ENCODE measurements around the gene NBPF1.
"Not testable (repeated sequence)": the region's sequence is repeated elsewhere in the genome, so short reads cannot be mapped to it uniquely, and the experiment has no call there.

The NBPF1 gene

DNA sequence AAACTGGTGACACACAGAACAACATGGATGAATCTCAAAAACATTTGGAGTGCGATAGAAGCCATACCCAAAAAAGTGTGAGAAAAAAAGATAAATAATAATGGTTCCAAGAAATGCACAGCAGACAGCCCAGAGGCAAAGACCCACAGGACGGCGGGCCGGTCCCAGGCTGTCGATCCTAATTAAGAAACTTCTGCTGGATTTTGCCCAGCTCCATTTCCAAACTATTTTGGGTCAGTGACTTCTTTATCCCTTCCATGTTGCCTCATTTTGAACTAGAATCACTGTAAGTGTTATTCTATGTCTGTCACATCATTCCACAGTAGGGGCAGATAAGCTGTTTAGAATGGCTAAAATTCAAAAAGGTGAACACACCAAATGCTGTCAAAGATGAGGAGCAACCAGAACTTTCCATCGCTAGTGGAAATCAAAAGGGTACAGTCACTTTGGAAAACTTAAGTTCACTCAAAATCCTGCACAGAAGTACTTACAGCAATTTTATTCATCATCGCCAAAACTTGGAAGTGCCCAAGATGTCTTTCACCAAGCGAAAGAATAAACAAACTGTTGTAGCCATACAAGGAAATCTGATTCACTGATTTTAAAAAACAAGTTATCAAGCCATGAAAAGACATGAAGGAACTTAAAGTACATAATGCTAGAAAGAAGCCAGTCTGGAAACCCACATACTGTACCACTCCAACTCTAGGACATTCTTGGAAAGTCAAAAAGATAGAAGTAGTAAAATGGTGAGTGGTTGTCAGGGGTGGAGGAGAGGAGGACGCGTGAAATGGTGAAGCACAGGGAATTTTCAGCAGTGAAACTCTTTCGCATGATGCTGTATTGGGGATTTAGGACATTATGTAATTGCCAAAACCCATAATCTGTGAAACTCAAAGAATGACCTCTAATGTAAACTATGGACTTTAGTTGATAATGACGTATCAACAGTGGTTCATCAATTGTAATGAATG lies 7.5 kb downstream of the NBPF1 start:
- no peak for DNase-seq

DNA sequence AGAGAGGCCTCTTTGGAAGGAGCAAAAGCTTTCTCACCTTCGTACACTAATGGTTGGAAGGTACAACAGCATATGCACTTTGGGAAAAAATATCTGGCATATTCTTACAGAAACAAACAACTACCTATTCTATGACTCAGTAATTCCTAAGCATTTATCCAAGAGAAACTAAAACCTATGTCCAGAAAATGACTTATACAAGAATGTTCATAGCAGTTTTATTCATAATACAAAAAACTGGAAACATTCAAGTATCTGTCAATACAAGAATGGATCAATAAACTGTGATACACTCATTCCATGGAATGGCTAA lies 8.2 kb downstream of the NBPF1 start:
- DNase-seq: no peak

DNA sequence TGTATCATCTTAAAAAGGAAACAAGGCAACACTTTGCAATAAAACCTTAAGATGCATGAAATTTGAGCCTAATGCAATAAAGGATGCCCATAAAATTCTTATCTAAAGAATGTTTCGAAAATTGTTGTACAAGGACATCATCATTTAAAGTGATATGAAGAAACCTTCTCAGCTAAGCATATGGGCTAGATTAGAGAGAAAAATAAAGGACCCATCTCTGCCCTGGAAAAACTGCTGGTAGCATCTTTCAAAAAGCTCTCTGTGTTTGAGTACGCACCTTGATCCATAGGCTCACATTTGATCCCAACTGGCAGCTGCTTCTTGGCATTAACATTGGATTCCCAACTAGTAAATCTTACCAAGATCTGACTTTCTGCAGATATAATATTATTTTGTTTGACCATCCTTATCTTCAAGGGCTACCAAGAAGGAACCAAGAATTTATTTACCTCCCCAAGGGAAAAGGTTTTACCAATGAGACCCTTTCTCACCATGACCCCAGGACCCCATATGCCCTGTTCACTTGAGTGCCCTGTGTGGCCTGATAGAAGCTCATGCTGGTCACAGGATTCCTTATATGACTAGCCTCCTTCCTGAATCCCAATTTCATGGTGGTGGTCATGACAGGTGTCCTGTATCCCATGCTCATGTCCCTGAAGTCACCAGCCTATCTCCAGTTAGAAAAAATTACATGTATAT lies 8.7 kb downstream of the NBPF1 start:
- peak; percentile 0 for DNase-seq

DNA sequence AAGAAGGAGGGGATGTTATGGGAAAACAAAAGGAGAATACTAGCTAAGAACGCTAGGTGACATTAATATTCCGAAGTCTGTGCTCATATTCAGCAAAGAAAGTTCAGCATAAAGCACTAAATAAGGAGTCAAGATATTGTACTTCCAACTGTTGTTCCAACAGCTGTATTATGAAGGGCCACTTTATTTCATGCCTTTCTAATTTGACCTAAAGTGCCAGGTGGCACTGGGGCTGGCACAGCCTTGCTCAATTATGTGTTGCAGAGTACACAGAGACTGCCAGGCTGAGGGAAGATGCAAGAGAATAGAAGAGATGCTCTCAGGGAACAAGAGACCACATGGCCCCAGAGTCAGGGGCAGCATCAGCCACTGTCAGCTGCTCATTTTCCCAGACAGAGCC lies 9.7 kb downstream of the NBPF1 start:
- not testable (repeated sequence) for DNase-seq

DNA sequence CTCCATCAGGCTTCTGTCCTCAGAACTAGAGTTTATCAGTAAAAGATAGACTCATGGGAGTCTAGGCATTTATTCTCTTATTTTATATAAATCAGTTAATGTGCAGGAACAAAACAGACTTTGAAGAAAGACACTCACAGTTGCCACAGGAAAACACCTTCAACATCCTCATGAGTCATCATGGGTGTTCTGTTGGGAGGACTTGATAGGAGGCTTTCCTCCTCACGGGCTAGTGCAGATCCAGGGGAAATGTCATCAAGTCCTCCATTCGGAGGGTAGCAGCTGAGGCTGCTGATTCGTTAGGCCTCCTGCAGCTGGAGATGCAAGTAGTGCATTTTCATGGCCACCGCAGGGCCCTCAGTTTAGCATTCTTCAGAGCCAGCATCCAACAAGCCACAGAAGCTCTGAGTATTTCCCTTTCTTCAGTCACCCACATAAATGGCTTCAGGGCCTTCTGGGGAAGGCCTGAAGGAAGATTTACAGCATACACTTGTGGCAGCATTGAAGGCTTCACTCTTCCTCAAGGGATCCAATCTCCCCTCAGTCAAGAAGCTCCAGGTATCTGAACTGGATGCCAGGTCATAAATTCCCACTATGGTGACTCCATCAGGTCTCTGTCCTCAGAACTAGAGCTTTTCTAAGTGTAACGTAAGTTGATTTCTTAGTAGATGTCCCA lies 10.9 kb downstream of the NBPF1 start:
- not testable (repeated sequence) for DNase-seq

DNA sequence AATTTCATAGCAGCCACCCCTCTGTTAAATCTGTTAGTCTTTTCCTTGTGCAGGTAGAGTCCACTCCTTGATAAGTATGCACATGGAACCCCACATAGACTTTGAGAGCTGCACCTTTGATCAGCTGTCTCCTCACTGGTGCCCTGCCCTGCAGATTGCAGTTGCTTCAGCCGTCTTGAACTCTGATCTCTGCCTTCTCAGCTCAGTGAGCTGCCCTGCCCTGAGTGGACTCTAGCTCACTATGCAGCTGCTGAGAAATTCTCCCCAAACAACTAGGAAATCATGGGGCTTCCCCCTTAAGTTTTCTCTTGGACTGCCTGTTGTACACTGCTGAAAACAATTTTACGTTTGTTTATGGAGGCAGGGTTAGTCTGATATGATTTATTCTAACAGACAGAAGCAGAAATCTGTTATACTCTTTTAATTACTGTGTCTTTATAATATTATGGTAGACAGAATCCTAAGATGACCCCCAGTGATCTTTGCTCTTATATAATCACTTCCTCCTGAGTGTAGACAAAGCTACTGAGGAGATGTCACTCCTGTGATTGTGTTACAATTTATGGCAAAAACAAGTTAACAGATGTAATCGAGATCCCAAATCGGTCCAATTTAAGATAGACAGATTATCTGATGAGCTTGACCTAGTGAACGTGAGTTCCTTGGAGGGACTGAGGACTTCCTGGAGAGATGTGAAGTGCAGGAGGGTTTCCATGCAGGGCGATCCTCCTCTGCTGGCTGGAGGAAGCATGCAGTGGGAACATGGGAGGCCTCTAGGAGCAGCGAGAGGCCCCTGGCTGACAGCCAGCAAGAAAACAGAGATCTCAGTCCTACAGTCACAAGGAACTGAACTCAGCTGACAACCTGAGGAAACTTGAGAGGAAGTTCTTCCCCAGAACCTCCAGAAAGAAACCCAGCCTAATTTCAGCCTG lies 12.2 kb downstream of the NBPF1 start:
- DNase-seq: not testable (repeated sequence)

DNA sequence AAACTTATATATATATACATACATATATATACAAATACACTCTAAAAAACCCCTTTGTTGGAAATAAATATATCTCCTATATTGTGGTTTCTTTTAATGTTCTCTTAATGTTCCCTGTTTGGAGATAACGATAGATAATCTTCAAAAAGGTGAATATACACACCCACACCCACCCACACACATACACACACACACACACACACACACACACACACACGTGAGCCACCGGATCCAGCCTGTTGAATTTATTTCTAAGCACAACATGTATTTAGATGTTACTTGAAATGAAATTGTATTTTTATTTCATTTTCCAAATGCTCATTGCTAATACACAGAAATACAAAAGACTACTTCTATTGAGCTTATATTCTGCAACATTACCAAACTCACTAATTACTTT lies 14.0 kb downstream of the NBPF1 start:
- DNase-seq: not testable (repeated sequence)

DNA sequence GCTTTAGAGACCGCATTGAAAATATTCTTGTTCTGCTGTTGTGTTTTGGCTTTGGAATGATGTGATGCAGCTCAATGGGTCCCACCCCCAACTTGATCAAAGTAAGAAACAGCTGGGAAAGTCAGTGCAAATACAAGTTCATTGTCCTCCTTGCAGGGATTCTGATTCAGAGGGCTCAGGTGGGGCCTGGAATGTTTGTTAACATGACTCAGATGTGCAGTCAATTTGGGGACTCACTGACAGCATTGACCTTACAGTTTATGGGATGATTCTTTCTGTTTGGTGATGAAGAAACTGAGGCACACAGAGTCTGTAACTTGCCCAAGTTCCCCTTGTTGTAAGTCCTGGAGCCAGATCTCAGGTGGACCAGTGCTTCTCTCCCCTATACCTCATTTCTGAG lies 18.1 kb downstream of the NBPF1 start:
- DNase-seq: not testable (repeated sequence)

DNA sequence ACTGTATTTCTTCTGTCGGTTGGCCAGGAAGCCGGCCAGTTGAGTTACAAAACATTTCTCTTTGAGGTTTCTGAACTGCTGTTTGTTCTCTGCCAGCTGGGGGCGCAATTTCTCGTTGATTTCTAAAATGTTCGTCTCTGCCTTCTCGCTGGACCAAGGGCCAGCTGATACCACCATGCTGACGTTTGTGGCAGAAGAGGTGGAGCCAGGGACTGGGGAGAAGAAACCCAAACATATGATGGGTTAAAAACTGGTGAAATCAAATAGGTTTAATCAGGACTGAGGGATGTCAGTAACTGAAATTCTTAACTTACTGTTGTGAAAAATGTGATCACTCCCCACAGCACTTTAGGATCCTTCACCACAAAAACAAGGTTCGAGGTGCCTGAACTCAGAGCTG lies 21.5 kb downstream of the NBPF1 start:
- DNase-seq: not testable (repeated sequence)

DNA sequence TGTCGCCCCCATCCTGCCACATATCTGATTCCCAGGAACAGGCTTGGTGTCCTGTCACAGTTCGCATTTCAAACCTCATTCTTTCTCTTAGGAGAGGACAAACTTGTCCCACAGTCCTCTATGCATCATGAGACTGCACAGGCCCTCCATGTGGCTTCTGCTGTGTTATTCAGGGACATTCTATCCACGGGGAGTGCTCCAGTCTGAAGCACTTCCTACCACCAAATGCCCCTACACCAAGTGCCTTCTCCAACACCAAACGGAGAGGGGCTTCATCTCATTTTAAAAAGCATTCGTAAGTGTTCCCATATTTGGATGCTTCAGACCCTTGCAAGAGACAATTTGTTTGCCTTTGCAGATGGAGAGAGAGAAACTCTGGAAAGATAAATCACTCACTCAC lies 25.3 kb downstream of the NBPF1 start:
- not testable (repeated sequence) for DNase-seq

DNA sequence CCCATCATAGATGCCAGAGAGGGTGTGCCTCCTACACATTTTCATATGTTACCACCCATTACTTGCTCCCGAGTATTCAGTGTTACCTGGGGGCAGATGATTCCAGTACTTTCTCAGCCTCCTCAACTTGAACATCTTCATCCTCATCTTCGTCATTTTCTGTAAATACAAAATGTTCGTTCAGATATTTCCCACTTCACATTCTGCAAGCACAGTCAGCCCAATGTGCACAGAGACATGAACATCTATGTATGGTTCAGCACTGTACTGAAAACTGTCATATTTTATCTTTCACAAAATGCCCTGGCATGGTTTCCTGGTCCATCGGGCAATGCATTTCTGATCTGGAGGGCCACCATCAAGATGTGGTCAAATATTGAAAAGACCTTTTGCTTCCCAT lies 25.7 kb downstream of the NBPF1 start:
- DNase-seq: not testable (repeated sequence)

DNA sequence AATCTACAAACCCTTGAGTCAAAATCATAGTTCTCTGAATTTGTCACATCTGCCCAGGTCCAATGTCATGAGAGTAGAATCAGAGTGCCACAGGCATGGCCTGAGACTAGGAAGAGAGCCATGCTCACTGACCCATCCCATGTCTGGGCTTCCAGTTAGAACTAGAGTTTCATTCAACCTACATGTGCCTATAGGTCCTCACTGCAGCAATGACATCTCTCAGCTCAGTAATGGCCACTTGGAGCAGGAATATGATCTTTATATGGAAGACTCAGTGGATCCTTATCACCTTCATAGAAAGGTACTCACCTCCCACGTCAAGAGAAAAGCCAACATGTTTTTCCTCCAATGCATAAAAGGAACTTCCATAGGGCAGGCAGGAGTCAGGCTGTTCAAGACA lies 48.0 kb downstream of the NBPF1 start:
- DNase-seq: not testable (repeated sequence)

DNA sequence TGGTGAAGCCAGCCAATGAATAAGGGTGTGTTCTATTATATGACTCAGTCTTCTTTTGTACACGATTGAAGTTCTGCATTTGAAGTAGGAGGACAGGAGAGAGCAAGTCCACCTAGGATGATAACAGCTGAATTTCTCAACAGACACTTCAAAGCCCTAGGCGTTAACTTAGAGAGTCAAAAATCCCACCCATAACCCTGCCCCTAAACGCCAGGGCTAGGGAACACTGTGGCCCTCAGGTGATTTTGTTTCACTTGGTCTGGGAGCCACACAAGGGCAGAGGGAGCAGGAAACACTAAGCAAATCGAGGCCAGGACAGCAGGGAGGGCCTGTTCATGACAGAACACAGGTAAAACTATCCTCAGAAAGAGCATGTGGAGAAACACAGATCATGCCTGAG lies 52.3 kb downstream of the NBPF1 start:
- not testable (repeated sequence) for DNase-seq

DNA sequence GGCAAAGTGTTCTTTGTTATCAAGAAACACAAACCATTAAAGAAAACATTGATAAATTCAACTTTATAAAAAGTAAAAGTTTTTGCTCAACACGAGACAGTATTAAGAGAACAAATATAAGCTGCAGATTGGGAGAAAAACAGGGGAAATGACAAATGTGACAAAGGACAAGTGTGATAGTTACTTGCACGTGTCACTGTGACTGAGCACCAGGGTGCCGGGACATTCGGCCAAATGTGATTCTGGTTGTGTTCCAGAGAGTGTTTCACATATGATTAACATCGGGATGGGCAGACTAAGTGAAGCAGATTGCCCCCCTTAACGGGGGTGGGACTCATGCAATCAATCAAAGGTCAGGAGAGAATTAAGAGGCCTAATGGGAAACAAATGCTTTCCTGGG lies 52.9 kb downstream of the NBPF1 start:
- not testable (repeated sequence) for DNase-seq

DNA sequence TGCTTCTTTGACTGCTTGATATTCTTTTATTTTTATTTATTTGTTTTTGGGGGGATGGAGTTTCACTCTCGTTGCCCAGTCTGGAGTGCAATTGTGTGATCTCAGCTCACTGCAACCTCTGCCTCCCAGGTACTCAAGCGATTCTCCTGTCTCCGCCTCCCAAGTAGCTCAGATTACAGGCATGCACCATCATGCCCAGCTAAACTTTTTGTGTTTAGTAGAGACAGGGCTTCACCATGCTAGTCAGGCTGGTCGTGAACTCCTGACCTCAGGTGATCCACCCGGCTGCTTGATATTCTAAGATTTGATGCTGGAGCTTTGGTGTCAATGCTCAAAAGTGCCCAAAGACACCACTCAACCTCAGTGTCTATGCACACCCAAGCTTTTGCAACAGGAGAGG lies 53.7 kb downstream of the NBPF1 start:
- DNase-seq: not testable (repeated sequence)

DNA sequence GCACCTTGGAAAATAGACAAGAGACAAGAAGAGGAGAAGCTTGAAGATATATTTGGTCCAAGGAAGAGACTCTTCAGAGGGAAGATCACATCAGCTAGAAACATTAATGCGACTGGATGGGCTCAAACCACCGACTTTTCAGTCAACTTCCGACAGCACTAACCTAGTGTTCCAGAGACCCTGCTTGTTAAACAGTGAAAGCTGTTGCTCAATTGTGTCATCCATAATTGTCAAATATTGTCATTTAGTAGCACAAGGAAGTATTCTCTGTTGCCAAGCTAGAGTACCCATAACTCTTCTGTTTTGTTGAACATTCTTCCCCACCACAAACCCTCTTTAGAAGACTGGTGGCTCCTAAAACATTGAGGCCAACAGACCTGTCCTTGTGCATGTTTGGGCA lies 56.3 kb downstream of the NBPF1 start:
- DNase-seq: not testable (repeated sequence)

DNA sequence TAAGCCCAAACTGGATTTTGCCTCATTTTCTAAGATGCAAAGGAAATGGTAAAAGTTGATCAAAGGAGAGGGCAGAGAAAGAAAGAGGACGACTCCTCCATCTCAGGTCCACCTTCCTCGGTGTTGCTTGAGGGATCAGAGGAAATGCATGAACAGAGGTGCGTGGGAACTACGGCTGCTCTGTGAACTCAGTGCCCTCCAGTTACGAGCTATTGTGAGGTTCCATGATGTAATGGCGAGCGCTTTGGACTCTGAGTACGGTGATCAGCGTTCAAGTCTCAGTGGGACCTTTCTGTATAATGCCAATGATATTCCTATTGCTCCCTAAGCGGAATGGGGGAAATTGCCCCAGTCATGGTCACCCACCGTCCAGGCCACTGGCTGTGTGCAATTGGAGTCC lies 60.1 kb downstream of the NBPF1 start:
- DNase-seq: not testable (repeated sequence)

DNA sequence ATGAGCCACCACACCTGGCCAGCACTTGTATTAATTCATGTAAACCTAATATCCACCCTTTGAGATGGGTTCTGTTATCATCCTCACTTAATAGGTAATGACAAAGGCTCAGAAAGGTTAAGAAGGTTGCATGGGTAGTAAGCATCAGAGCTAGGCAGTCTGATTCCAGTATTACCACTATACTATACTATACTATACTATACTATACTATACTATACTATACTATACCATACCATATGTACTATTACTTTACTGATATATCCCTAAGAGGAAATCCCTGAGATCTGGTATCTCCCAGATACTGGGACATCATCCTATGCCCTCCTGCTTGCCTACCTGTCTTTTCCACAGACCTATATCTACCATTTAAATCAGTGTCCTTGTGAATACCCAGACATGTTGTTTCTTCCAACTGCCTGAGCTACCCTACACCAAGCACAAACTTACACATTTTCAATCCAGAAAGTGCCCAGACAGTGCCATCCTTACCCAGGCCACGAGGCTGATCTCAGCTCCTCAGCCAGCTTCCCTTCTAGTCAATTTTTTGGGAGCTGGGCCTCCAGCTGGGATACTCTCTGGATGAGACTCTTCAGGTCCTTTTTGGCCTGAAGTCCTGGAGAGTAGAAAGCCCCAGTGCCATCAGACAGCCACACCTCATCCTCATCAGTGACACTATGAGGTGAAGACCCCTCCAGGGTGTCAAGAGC lies 63.0 kb downstream of the NBPF1 start:
- not testable (repeated sequence) for DNase-seq

DNA sequence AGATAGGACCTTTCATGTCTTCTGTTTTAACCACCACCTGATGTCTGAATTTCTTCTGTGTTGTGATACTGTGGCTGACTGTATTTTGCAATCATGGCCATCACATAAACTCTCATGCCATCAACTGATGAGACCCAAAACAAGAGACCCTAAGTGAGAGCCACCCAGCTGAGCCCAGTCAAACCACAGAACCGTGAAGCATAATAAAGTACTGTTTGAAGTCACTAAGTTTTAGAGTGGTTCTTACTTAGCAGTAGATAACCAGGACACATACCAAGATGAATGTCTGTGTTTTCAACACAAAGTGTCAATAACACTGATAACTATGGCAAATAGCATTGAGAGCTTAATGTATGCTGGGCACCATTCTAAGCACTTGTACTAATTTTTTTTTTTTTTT lies 63.8 kb downstream of the NBPF1 start:
- DNase-seq: not testable (repeated sequence)

DNA sequence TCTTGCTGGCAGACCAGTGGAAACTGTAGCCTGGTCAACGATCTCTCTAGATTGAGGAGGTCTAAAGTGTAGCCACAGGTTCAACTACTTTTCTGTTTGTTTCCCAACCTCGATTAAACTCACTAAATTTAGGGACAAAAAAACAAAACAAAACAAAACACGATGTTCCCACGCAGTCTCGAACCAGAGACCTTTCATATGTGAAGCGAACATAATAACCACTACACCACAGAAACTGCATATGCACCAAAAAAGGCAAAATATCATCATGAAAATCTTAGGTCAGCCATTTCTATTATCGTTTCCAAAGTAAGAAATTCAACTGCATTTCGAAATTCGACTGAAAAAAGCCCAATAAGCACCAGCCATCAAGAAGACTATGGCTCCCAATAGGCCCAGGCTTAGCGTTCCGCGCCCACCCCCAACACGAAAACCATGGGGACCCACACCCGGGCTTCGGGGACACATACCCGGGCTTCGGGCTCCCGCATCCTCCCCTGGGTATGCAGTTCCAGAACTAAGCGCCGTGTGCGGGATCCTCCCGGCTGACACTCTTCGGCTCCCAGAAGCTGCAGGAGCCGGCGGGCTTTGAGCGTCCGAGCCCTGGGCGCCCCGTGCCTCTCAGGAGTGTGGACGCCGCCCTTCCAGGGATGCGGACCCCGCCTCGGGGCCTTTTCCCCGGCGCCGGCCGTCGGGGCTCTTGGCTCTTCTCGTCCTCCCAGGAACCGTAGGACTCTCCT lies 65.7 kb downstream of the NBPF1 start:
- not testable (repeated sequence) for DNase-seq

DNA sequence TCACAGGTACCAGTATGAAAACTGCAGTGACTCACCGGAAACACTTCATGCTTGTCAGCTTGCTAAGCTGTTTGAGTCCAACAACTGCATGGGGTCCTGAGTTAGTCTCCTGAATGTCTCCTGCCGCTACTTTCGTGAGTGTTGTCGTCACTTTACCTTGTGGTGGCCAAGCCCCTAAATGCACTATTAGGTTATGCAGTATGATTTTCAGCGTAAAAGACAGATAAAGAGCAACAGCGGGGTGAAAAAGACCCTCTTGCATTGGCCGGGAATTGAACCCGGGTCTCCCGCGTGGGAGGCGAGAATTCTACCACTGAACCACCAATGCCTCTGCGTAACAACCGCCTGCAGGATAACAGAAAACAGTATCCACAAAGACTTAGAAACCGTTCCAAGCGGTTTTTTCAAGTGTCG lies 67.7 kb downstream of the NBPF1 start:
- DNase-seq: peak; percentile 27
